Stimulated activated CD4-positive, alpha-beta T cell treated with anti-CD3 and anti-CD28 coated beads, TNF-alpha, amount 100 ng/mL, for 1 hour (primary cell): ENCODE measurements around the gene ATRAID.
"Not testable (repeated sequence)": the region's sequence is repeated elsewhere in the genome, so short reads cannot be mapped to it uniquely, and the experiment has no call there.

Experiments used
- DNase-seq, 3 donors: peaks; one replicate each; pipeline ENCODE4 v3.0.0-alpha.2; 2020; ENCODE audit warnings: low read depth in 3 of 3, low spot score in 1 of 3

Gene ATRAID

DNA sequence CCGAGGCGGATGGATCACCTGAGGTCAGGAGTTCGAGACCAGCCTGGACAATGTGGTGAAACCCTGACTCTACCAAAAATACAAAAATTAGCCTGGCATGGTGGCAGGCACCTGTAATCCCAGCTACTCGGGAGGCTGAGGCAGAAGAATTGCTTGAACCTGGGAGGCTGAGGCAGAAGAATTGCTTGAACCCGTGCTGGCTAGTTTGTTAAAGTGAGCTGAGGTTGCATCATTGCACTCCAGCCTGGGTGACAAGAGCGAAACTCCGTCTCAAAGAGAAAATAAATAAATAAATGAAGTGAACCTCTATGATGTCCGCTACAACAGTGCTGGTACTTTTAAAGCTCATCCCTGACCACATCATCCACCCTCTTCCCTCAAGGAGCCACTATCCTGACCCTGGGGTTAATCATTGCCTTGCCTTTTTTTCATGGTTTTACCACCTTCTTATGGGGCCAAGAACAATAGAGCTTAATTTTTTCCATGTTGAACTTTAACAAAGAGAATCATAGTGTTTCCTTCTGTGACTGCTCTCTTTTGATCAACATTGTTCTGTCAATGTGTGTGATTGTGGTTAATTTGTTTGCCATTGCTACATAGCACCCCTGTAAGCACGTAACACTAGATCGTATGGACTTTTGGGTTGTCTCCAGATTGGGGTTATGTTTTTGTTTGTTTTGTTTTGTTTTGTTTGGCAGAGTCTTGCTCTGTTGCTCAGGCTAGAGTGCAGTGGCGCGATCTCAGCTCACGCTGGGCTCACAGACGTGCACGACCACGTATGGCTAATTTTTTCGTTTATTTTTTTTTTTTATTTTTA is 17.1 kb upstream of the ATRAID start:
- no peak for DNase-seq

DNA sequence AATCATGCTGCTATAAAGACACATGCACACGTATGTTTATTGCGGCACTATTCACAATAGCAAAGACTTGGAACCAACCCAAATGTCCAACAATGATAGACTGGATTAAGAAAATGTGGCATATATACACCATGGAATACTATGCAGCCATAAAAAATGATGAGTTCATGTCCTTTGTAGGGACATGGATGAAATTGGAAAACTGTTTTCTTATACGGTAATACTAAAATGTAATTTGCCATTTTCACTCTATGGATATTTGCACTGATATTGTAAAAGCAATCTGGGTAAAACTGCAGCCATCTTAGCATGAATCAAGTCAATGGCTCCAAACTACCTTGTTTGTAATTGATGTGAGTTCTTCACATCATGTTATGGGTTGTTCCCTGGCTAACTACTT is 16.0 kb upstream of the ATRAID start:
- DNase-seq: not testable (repeated sequence)

DNA sequence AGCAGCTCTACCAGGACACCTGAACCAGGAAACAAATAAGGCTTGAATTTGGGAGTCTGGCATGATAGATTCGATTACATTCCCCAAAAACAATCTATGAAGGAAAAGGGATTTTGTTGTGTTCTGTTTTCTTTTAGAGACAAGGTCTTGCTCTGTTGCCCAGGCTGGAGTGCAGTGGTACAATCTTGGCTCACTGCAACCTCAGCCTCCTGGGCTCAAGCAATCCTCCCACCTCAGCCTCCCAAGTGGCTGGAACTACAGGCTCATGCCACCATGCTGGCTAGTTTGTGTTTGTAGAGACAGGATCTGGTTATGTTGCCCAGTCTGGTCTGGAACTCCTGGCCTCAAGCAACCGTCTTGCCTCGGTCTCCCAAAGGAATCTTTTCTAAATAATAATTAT is 13.8 kb upstream of the ATRAID start:
- DNase-seq: not testable (repeated sequence)

DNA sequence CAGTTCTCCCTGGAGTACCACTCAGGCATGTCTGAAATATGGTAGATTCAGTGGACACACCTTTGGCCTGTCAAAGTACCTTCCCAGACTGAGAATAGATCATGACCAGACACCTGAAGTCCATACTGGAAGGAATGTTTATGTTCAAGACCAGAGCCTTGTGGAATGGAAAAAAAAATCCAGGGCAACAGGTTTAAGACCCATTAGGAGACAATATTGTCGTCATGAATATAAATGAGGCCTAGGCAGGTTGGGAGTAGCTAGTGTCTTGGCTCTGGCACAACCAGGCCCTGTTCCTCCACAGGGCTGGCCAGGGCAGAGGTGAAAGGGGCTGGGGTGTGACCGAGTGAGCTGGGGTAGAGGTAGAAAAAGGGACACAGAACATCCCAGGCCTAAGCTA is 13.2 kb upstream of the ATRAID start:
- no peak for DNase-seq

DNA sequence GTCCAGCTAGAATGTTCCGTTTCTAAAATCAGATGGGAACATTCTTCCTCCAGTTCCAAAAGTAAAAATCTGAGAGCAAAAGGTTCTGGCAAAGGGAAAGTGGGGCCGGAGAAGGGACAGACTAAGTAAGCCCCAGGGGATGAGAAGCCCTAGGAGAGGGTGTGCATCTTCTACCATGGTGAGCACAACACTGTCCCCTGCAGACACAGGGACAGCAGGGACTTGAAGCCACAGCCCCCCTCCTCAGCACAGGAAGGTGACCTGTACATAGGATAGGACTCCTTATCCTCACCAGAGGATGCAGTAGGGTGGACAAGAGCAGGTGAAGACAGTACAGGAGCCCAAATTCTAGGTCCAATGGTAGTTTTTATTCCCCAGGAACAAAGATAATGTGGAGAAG is 12.6 kb upstream of the ATRAID start:
- no peak for DNase-seq

DNA sequence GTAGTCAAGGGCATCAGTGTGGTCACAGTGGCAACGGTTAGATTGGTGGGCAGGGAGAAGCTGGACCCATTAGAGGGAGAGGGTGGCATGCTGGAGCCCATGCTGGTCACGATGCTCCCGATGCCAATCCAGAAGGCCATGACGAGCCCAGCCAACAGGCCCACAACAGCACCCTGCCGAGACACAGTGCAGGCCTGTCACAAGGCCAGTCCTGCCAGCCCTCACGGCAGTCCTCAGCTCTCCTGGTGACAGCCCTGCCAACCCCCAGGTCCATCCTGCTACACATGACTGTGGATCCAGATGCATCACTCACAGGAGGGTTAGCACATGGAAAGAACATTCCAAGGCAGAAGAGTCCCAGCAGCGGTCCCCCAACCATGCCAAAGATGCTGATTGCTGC is 10.2 kb upstream of the ATRAID start:
- DNase-seq: no peak

DNA sequence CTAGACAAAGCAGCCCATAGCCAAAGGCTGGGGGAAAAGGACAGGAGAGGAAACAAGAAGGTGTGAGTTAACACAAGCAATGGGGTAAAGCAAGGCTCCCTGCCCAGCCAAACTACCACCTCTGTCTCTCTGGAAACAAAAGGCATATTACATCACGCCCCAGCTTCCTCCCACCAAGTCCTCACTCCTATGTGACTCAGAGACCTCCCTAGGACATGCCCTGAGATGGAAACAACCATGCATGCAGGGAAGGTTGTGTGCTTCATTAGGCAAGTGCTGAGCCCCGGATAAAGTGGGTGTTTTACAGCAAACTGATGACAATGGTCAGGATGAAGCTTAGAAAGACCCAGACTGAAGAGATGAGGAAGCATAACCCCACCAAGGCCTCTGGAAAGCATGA is 9.0 kb upstream of the ATRAID start:
- no peak for DNase-seq

DNA sequence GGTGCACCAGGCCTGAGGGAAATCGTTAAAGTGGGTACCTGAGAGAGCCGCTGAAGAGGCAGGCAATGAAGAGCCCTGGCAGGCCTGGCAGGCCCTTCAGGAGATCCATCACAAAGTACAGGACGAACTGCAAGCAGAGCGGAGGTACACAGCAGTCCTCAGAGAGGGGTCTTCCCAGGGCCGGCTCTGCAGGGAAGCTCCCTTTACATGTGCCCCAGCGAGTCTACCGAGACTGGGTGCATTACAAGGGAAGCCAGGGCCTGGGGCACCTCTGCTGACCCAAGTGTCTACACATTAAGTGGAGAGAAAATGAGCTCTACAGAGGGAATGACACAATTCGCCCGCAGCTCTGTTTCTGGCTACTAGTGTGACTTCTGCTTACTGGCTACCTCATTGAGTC is 8.1 kb upstream of the ATRAID start:
- no peak for DNase-seq

DNA sequence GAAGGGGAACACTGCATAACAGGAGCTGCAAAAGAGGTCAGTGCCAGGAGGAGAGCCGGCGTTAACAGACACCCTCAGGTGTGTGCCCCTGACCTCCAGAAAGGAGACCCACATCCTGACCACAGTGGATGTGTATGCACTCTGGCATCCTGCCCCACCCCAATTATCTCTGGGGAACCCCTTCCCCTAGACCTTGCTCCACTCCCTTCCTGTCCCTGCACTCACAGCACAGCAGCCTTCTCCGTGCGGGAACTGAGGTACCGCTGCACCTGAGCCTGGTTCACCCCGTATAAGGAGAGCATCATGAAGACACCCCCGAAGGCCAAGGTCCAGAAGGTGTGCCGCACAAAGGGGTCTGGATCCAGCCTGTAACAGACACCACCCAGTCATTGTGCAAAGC is 7.3 kb upstream of the ATRAID start:
- no peak for DNase-seq

DNA sequence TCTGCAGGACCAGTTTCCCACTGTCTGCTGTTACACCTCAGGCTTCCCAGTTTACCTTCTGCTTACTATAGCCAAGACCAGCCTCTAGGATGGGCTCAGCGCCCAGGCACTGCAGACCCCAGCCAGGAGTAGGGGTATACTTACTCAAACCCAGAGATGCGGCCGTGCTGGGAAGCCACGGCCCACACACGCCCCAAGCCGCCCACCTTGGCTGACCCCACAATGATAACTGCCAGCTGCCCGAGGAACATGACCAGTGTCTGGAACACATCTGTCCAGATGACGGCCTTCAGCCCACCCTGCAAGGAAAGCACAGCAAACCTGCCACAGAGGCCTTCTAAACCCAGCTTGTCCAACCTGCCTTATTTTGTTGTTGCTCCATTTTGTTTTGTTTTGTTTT is 6.6 kb upstream of the ATRAID start:
- DNase-seq: no peak

DNA sequence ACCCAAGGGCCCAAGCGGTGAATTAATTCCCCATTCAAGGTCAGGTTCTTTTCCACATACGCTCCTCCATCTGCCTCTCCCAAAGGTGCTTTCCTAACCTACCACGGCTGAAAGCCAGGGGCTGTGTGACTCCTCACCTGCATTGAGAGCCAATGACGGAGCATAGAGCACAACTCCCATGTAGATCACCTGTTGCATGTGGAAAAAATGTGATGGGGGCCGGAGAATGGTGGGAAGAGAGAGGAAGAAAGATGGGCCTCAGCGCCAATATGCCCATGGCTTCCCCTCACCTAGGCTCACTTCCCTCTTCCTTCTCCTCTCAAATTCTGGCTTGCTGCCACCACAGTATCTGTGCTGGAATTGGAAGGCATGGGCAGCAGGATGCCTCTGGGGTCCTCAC is 5.5 kb upstream of the ATRAID start:
- no peak for DNase-seq

DNA sequence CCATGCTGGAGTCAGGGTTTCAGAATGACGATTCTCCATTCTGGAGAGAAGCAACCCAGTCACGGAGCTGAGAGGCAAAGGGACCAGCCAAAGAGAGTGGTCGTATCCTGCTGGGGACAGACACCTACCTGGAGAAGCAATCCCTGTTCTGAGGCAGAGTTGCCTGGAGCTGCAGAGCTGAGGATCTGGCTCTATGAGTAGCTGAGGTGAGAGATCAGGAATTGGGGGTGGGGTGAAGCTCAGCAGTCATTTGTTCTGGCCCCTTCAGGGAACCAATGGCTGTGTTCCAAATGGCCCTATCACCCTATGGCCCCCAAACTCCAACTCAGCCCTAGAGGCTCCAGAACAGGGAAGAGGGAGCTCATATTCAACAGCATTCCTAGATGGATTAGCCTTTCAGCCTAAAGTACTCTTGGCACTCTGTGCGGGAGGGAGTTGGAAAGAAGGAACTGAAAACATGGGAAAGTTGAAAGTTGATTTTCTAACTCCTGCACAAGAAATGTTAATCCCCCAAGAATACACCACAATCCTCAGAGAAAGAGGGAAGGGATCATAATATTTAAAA is 3.3 kb upstream of the ATRAID start:
- no peak for DNase-seq

DNA sequence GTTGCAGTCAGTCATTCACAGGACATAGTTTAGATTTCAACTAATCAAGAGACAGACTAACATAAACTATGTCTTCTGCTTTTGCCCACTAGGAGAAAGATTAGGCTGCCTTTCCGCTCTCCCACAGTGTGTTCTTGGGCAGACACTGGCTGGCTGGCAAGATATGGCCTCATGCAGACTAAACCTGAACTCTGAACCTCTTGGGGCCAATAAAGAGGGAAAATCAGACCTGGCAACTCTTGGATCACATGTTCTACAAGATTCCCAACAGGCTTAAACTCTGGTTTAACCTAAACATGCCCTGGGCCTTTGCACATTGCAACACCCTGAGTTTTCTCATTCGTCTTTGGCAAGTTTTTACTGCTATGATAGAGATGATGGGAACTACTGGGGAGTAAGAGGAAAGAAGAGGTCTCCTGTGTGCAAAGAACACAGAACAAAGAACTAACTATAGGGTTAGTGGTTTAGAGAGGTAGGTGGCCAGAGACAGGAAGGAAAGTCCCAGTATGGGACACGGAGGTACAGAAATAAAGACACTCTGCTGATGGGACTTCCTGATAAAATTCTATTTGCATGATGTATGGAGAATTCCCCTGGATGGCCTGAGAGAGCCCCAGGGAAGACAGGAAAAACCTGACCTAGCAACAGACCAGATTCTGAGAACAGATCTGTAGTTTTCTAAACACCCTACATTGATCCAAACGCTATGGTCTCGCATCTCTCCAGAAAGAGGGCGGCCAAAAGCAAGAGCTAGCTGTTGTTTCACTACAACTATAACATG is 2.0 kb upstream of the ATRAID start:
- no peak for DNase-seq

DNA sequence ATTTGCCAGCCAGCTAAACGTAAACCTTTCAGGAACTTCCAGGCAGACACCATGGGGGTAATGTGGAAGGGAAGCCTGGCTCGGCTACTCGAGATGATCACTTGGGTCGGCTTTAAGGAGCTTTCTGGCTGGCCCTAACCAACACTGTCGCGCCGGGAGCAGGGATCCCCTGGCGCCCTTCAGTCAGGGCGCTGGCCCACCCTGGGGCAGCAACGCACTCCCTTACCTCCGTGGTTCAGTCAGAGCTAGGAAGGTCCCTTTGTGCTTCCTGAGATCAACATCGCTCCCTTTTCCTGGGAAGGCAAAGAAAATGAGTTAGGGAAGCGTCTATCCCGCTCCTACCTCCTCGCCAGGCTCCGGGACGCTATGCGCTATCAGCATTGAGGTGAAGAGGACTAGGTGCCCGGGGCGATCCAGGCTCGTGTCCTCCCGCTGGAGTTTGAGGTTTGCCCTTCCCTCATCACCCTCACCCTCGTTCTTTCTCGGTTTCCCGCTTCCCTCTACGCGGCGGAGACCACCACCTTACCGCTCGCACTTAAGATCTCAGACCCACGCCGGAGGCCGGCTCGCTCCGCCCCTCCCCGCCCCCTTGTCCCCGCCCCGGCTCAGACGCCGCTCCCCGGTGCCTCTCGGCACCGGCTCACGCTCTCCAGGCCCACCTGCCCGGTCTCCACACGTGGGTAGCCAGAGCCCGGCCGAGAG is 449 bp upstream of the ATRAID start:
- DNase-seq: no peak

DNA sequence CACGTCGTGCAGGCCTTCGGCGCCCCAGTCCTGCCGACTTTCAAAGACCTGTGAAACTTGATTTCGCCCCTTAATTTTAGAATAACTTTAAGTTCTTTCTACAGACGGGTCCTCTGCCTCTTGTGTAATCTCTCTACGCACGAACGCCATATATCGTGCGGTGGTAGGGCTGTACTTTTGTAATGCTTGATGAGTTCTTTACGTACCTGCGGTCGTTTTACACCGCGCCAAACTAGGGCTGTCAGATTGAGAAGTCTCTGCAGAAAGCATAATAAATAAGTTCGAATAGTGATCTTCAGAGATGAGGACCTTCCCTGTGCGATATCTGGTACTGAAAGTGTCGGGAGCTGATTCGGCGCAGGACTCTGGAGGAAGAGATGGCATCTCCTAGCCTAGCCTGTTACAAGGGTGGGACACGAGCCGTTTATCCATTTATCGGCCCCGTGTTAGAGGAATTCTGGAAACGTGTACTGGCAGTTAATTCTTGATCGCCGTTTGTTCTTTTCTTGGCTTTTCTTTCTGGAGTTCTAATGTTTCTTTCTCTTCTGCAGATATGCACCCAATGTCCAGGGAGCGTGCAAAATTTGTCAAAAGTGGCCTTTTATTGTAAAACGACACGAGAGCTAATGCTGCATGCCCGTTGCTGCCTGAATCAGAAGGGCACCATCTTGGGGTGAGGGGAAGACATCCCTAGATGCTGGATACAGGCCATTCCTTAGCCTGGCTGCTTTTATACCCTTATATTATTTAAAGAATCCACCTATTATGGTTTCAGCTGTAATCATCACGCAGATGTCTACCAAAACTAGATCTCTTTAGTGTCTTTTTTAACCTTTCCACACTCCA is 1.0 kb downstream of the ATRAID start:
- DNase-seq: peak in 2 of 3 donors; percentile 8 to 17

DNA sequence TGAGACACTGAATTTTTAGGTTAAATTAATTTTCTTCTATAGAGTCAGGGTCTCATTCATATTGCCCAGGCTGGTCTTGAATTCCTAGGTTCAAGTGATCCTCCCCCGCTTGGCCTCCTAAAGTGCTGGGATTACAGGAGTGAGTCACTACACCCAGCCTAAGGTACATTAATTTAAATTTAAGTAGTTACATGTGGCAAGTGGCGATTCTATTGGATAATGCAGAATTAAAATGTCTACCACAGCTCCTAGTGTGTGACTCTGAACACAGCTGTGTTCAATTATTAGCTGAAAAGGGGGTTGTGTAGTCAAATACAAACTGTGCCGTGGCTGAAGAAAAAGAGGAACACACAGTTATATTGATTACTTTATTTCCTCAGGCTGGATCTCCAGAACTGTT is 3.1 kb downstream of the ATRAID start:
- DNase-seq: no peak

DNA sequence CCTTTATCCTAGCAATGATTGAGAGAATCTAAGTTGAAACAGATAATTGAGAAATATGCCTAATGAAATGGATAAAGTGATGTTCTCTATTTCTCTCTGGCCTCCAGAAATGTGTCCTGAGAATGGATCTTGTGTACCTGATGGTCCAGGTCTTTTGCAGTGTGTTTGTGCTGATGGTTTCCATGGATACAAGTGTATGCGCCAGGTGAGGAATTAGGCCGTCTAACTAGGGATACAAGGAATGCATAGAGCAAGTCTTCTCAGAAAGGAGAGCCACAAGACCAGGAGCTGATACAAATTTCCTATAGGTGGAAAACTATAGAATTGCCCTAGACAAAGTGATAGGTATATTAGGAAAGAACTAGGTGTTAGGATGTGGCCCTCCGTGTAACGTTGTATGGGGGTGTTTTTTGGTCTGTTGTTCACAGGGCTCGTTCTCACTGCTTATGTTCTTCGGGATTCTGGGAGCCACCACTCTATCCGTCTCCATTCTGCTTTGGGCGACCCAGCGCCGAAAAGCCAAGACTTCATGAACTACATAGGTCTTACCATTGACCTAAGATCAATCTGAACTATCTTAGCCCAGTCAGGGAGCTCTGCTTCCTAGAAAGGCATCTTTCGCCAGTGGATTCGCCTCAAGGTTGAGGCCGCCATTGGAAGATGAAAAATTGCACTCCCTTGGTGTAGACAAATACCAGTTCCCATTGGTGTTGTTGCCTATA is 4.7 kb downstream of the ATRAID start:
- no peak for DNase-seq

DNA sequence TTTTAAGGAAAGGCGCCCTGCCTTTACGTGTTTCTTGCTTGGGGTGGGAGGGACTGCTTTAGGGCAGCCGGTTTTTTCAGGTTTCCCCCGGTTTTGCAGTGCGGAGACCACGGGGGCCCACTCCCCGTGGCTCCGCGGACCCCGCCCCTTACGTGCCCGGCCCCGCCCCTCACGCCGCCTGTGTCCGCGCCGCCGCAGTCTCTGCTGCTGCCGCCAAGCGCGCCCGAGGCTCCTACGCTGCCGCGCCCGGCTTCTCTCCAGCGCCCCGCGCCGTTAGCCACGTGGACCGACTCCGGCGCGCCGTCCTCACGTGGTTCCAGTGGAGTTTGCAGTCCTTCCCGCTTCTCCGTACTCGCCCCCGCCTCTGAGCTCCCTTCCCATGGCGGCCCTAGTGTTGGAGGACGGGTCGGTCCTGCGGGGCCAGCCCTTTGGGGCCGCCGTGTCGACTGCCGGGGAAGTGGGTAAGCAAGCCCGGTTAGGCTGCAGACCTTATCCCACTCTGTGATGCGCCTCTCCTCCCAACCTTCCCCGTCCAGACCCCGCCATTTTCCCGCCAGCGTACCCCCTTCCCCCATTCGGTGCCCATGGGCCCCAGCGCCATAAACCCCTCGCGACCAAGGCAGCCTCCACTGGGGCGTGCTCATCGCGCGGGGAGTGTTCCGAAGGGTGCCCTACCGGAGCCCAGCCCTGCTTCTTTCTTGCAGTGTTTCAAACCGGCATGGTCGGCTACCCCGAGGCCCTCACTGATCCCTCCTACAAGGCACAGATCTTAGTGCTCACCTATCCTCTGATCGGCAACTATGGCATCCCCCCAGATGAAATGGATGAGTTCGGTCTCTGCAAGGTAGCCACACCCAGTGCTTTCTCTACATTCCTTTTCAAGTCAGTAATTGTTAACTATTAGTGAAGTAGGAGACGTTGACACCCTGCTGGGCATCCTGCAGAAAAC is 5.6 kb downstream of the ATRAID start, which contains the start of gene CAD:
Gene CAD, plus strand, starts transcription at position 197 of the 949 bp plus-strand sequence. Its CDS starts 183 bp downstream, at position 380.
- DNase-seq: peak; percentile 65 to 93 (median 74)

DNA sequence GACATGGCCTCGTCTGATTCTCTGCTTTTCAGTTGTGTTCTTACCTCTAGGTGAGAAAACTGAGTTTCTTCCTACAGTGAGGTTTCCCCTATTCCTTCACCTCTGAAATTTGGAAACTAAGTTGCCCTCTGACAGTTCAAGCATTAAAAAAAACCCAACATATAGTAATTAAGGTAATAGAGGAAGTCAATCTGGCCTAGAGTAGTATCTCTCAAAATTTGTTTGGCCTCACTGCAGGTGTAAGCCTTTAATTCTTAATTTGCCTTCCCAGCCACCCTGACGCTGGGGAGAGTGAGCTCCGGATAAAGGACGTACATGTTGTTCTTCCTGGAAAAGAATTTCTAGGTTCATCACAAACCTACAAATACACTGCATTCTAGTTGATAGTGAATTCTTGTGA is 6.8 kb downstream of the ATRAID start:
- DNase-seq: no peak
